Neural cell (in vitro differentiated cells): Measurements from ENCODE around the gene PCDH9. TPM values are rescaled to one million over a fixed set of nuclear protein-coding genes. Genes with fewer than 3 reads are reported as not detected.

ENCODE experiments used
- H2AFZ ChIP-seq: fragments of 200-600, 300-800 bp; sonication (generic), shearing (Covaris generic); 2 replicates; pipeline ENCODE4 v1.6.0; 2014; ENCODE audit warnings: low read depth, mild to moderate bottlenecking, antibody characterized with exemption, low read length, moderate library complexity
- H3F3A ChIP-seq: fragments of 200-600 bp; shearing (Covaris generic); 2 replicates; pipeline ENCODE4 v1.6.1; 2016; ENCODE audit warnings: mild to moderate bottlenecking, moderate library complexity, mixed read lengths, antibody characterized with exemption, low read length; ENCODE audit not compliant: insufficient read depth, poor library complexity, severe bottlenecking
- H3K27ac ChIP-seq: fragments of 200-600, 300-800 bp; sonication (generic), shearing (Covaris generic); 2 replicates; pipeline ENCODE4 v1.5.1; 2014; ENCODE audit warnings: mild to moderate bottlenecking, low read length, moderate library complexity
- H3K27me3 ChIP-seq: fragments of 300-800, 200-600 bp; sonication (generic), shearing (Covaris generic); 2 replicates; pipeline ENCODE4 v1.6.0; 2014; ENCODE audit warnings: mild to moderate bottlenecking, low read depth, low read length, moderate library complexity; ENCODE audit not compliant: insufficient read depth
- H3K36me3 ChIP-seq: fragments of 300-800, 200-600 bp; sonication (generic), shearing (Covaris generic); 2 replicates; pipeline ENCODE4 v1.5.1; 2014; ENCODE audit warnings: mild to moderate bottlenecking, antibody characterized with exemption, low read length, moderate library complexity; ENCODE audit not compliant: insufficient read depth
- H3K4me2 ChIP-seq: fragments of 300-800, 200-600 bp; sonication (generic), shearing (Covaris generic); 2 replicates; pipeline ENCODE4 v1.6.0; 2014; ENCODE audit warnings: mild to moderate bottlenecking, low read length
- H3K4me3 ChIP-seq: fragments of 300-800, 200-600 bp; sonication (generic), shearing (Covaris generic); 2 replicates; pipeline ENCODE4 v1.5.1; 2014; ENCODE audit warnings: mild to moderate bottlenecking, low read length, moderate library complexity
- H3K79me2 ChIP-seq: fragments of 200-600 bp; shearing (Covaris generic); replicated peaks from 2 replicates; pipeline ENCODE4 v1.6.0; 2014; ENCODE audit warnings: mild to moderate bottlenecking, low read length, moderate library complexity; ENCODE audit not compliant: insufficient read depth
- H3K9ac ChIP-seq: fragments of 300-800, 200-600 bp; sonication (generic), shearing (Covaris generic); 2 replicates; pipeline ENCODE4 v1.6.1; 2016; ENCODE audit warnings: mild to moderate bottlenecking, low read length, mixed read lengths
- H3K9me2 ChIP-seq: fragments of 200-600 bp; shearing (Covaris generic); 2 replicates; pipeline ENCODE4 v1.6.1; 2016; ENCODE audit warnings: mild to moderate bottlenecking, low read length, mixed read lengths; ENCODE audit not compliant: insufficient read depth
- H3K9me3 ChIP-seq: fragments of 200-600, 300-800 bp; sonication (generic), shearing (Covaris generic); 2 replicates; pipeline ENCODE4 v1.6.1; 2016; ENCODE audit warnings: mild to moderate bottlenecking, mixed run types, low read length, moderate library complexity, mixed read lengths
- H4K20me1 ChIP-seq: fragments of 200-600 bp; shearing (Covaris generic); 2 replicates; pipeline ENCODE4 v1.6.1; 2016; ENCODE audit warnings: mild to moderate bottlenecking, mixed run types; ENCODE audit not compliant: insufficient read depth
- CTCF ChIP-seq: fragments of 450-650 bp; IDR thresholded peaks from 2 replicates; pipeline ENCODE4 v1.5.1; 2014; ENCODE audit warnings: antibody characterized with exemption, mild to moderate bottlenecking, moderate library complexity; ENCODE audit not compliant: poor library complexity, severe bottlenecking
- EP300 ChIP-seq: fragments of 450-650 bp; conservative IDR thresholded peaks from 2 replicates; pipeline ENCODE4 v1.6.1; 2014; ENCODE audit warnings: antibody characterized with exemption, mild to moderate bottlenecking, moderate library complexity; ENCODE audit not compliant: poor library complexity, severe bottlenecking
- EZH2 ChIP-seq: fragments of 200-600, 300-800 bp; shearing (Covaris generic), sonication (generic); IDR thresholded peaks from 2 replicates; pipeline ENCODE4 v1.6.1; 2014; ENCODE audit warnings: antibody characterized with exemption, low read length, borderline replicate concordance, mild to moderate bottlenecking; ENCODE audit not compliant: insufficient read depth, poor library complexity, severe bottlenecking
- MXI1 ChIP-seq: fragments of 450-650 bp; conservative IDR thresholded peaks from 2 replicates; pipeline ENCODE4 v1.6.1; 2014; ENCODE audit warnings: antibody characterized with exemption, mild to moderate bottlenecking; ENCODE audit not compliant: poor library complexity, severe bottlenecking
- POLR2AphosphoS5 ChIP-seq: IDR thresholded peaks from 2 replicates; pipeline ENCODE4 v1.6.1; 2012
- RAD21 ChIP-seq: fragments of 450-650 bp; conservative IDR thresholded peaks from 2 replicates; pipeline ENCODE4 v1.6.1; 2014; ENCODE audit warnings: antibody characterized with exemption, mild to moderate bottlenecking, moderate library complexity
- REST ChIP-seq: IDR thresholded peaks from 2 replicates; pipeline ENCODE4 v1.6.1; 2012; ENCODE audit warnings: borderline replicate concordance
- SMC3 ChIP-seq: fragments of 450-650 bp; conservative IDR thresholded peaks from 2 replicates; pipeline ENCODE4 v1.6.1; 2014; ENCODE audit warnings: antibody characterized with exemption, mild to moderate bottlenecking, moderate library complexity; ENCODE audit not compliant: poor library complexity
- TAF1 ChIP-seq: IDR thresholded peaks from 2 replicates; pipeline ENCODE4 v1.6.1; 2012; ENCODE audit warnings: low read depth
- polyA plus RNA-seq: library from polyadenylated mRNA; depleted of rRNA; stranded (reverse); fragments of >200 nt; gene quantifications from 2 replicates; pipeline ENCODE4 v1.2.3, GENCODE V29; 2014

PCDH9 gene
- polyA plus RNA-seq, 1 donor from 2014 or later = 4.6 TPM

- Histone ChIP-seq H3K36me3 (no peaks in the 10 kb centered on the region), H3K9me3 (no peaks in the 10 kb centered on the region), H3K4me2 (no peak overlapping the region), H3K9ac (no peak overlapping the region), H3F3A (no peaks in the 10 kb centered on the region), H3K4me3 (no peak overlapping the region), H3K9me2 (no peaks in the 10 kb centered on the region), H3K27ac (no peak overlapping the region), H2AFZ (no peak overlapping the region), H4K20me1 (no peaks in the 10 kb centered on the region), H3K27me3 (no peaks in the 10 kb centered on the region), H3K79me2 (no peaks in the 10 kb centered on the region)
- TF ChIP-seq REST (no peak), EZH2 (no peak), RAD21 (no peak), SMC3 (no peak), EP300 (no peak), CTCF (no peak), POLR2AphosphoS5 (no peak), TAF1 (no peak), MXI1 (no peak)
Measured at GRCh38 chr13:67273001-67273400, 42.9 kb upstream of the PCDH9 start.

- H3K4me3 ChIP-seq = no peak overlapping the region
- H3K4me2 ChIP-seq = no peak overlapping the region
- no peaks in the 10 kb centered on the region for H3K36me3 ChIP-seq
- TF ChIP-seq POLR2AphosphoS5 = no peak
- TF ChIP-seq CTCF = no peak
- no peak for TF ChIP-seq EP300
- TF ChIP-seq TAF1 = no peak
- TF ChIP-seq SMC3 = no peak
- TF ChIP-seq EZH2 = no peak
- no peak for TF ChIP-seq MXI1
- TF ChIP-seq REST = no peak
- TF ChIP-seq RAD21 = no peak
- no peak overlapping the region for H2AFZ ChIP-seq
- no peaks in the 10 kb centered on the region for H3K9me3 ChIP-seq
- H3K27me3 ChIP-seq = no peaks in the 10 kb centered on the region
- H4K20me1 ChIP-seq = no peaks in the 10 kb centered on the region
- no peaks in the 10 kb centered on the region for H3K79me2 ChIP-seq
- no peak overlapping the region for H3K27ac ChIP-seq
- H3K9ac ChIP-seq = no peak overlapping the region
- no peaks in the 10 kb centered on the region for H3F3A ChIP-seq
- H3K9me2 ChIP-seq = no peaks in the 10 kb centered on the region
Measured at GRCh38 chr13:67267136-67267535, 37.0 kb upstream of the PCDH9 start.
